Trophoblast cell (in vitro differentiated cells and primary cell): ENCODE measurements around the gene CACNA2D3.

Experiments used
- DNase-seq, 2 donors: peaks; one replicate each; pipeline ENCODE4 v3.0.0-alpha.2; 2016
- H2AFZ ChIP-seq: 2 replicates; pipeline ENCODE4 v1.6.1; 2013; ENCODE audit warnings: low read length, moderate library complexity, mild to moderate bottlenecking; ENCODE audit not compliant: insufficient read depth, poor library complexity
- H2AK5ac ChIP-seq: 2 replicates; pipeline ENCODE4 v1.6.1; 2013; ENCODE audit warnings: mild to moderate bottlenecking, low read length
- H2BK120ac ChIP-seq: 2 replicates; pipeline ENCODE4 v1.6.1; 2013; ENCODE audit warnings: low read length, mild to moderate bottlenecking, moderate library complexity; ENCODE audit not compliant: insufficient read depth, poor library complexity
- H2BK12ac ChIP-seq: 2 replicates; pipeline ENCODE4 v1.6.1; 2013; ENCODE audit warnings: mild to moderate bottlenecking, low read length, moderate library complexity
- H2BK5ac ChIP-seq: 2 replicates; pipeline ENCODE4 v1.6.1; 2013; ENCODE audit warnings: low read length, low read depth, moderate library complexity, mild to moderate bottlenecking; ENCODE audit not compliant: poor library complexity
- H3K14ac ChIP-seq: 2 replicates; pipeline ENCODE4 v1.6.1; 2013; ENCODE audit warnings: mild to moderate bottlenecking, low read length
- H3K18ac ChIP-seq: 2 replicates; pipeline ENCODE4 v1.6.1; 2013; ENCODE audit warnings: mild to moderate bottlenecking, low read length
- H3K23ac ChIP-seq: 2 replicates; pipeline ENCODE4 v1.6.1; 2013; ENCODE audit warnings: low read length
- H3K27ac ChIP-seq: 2 replicates; pipeline ENCODE4 v1.5.1; 2013; ENCODE audit warnings: low read depth, mild to moderate bottlenecking, inconsistent platforms, low read length, moderate library complexity
- H3K27me3 ChIP-seq: 2 replicates; pipeline ENCODE4 v1.6.1; 2013; ENCODE audit warnings: inconsistent platforms, mild to moderate bottlenecking, low read length, moderate library complexity; ENCODE audit not compliant: insufficient read depth
- H3K36me3 ChIP-seq, 2 experiments: 1 replicate in 1 of 2; 2 replicates in 1 of 2; pipeline ENCODE4 v1.6.1; 2013; ENCODE audit warnings: low read length in 2 of 2, mild to moderate bottlenecking in 2 of 2, moderate library complexity in 1 of 2; ENCODE audit not compliant: insufficient read depth in 2 of 2, control insufficient read depth in 1 of 2
- H3K4ac ChIP-seq: 2 replicates; pipeline ENCODE4 v1.6.1; 2013; ENCODE audit warnings: low read depth, mild to moderate bottlenecking, low read length, moderate library complexity
- H3K4me1 ChIP-seq, 2 experiments: 1 replicate in 1 of 2; 2 replicates in 1 of 2; pipeline ENCODE4 v1.6.1; 2013; ENCODE audit warnings: low read length in 2 of 2, mild to moderate bottlenecking in 2 of 2, moderate library complexity in 1 of 2; ENCODE audit not compliant: insufficient read depth in 2 of 2, control insufficient read depth in 1 of 2
- H3K4me2 ChIP-seq: 2 replicates; pipeline ENCODE4 v1.6.1; 2013; ENCODE audit warnings: inconsistent platforms, mild to moderate bottlenecking, low read length, moderate library complexity
- H3K4me3 ChIP-seq: 2 replicates; pipeline ENCODE4 v1.5.1; 2013; ENCODE audit warnings: mild to moderate bottlenecking, low read depth, low read length, inconsistent platforms
- H3K79me1 ChIP-seq: one replicate; pipeline ENCODE4 v1.6.1; 2013; ENCODE audit warnings: low read length
- H3K79me2 ChIP-seq: 2 replicates; pipeline ENCODE4 v1.6.1; 2013; ENCODE audit warnings: low read length, mild to moderate bottlenecking; ENCODE audit not compliant: control insufficient read depth, insufficient read depth, poor library complexity
- H3K9ac ChIP-seq: 2 replicates; pipeline ENCODE4 v1.6.1; 2013; ENCODE audit warnings: mild to moderate bottlenecking, low read length
- H3K9me3 ChIP-seq: 2 replicates; pipeline ENCODE4 v1.6.1; 2013; ENCODE audit warnings: low read depth, mild to moderate bottlenecking, control low read depth, inconsistent platforms, low read length; ENCODE audit not compliant: insufficient read depth
- H4K12ac ChIP-seq: 2 replicates; pipeline ENCODE4 v1.6.1; 2013; ENCODE audit warnings: low read depth, mild to moderate bottlenecking, low read length, moderate library complexity
- H4K8ac ChIP-seq: 2 replicates; pipeline ENCODE4 v1.6.1; 2013; ENCODE audit warnings: low read depth, mild to moderate bottlenecking, low read length, moderate library complexity
- H4K91ac ChIP-seq: one replicate; pipeline ENCODE4 v1.6.1; 2013; ENCODE audit warnings: low read depth, mild to moderate bottlenecking, low read length, moderate library complexity
- WGBS: extraction: QIAGEN DNeasy Blood & Tissue Kit; methylation state at CpG from one replicate; pipeline ENCODE4 v1.1.7; 2013; ENCODE audit warnings: missing lambda C conversion rate; ENCODE audit not compliant: insufficient read length, insufficient coverage; ENCODE audit errors: extremely low coverage; 5-methylcytosine and 5-hydroxymethylcytosine counted together

The CACNA2D3 gene

GRCh38 chr3:55118451-55118850 lies 996.1 kb downstream of the CACNA2D3 start:
- no peak overlapping the region for H2AFZ ChIP-seq
- H3K79me1 ChIP-seq = no peaks in the 10 kb centered on the region
- no peaks in the 10 kb centered on the region for H3K27me3 ChIP-seq
- no peak overlapping the region for H4K91ac ChIP-seq
- H3K4me1 ChIP-seq = no peaks in the 10 kb centered on the region
- no peak overlapping the region for H3K9ac ChIP-seq
- no peaks in the 10 kb centered on the region for H3K79me2 ChIP-seq
- H2AK5ac ChIP-seq = no peak overlapping the region
- no peak overlapping the region for H3K4me2 ChIP-seq
- H3K4me3 ChIP-seq = no peak overlapping the region
- H3K4ac ChIP-seq = no peak overlapping the region
- H3K14ac ChIP-seq = no peak overlapping the region
- no peak overlapping the region for H2BK12ac ChIP-seq
- H4K8ac ChIP-seq = no peak overlapping the region
- H3K9me3 ChIP-seq = peaks cover 2% of the 10 kb centered on the region
- no peak overlapping the region for H2BK120ac ChIP-seq
- no peak overlapping the region for H4K12ac ChIP-seq
- H2BK5ac ChIP-seq = no peak overlapping the region
- no peak overlapping the region for H3K27ac ChIP-seq
- no peak overlapping the region for H3K23ac ChIP-seq
- no peaks in the 10 kb centered on the region for H3K36me3 ChIP-seq
- no peak for DNase-seq
- no peak overlapping the region for H3K18ac ChIP-seq
- no CpG with 5 or more reads among the region's 5 CpGs for whole genome bisulfite sequencing

GRCh38 chr3:55119268-55119667 lies 996.9 kb downstream of the CACNA2D3 start:
- no peak overlapping the region for H3K14ac ChIP-seq
- no CpG with 5 or more reads among the region's 4 CpGs for WGBS

GRCh38 chr3:55122312-55122711 lies 1000.0 kb downstream of the CACNA2D3 start:
- Histone ChIP-seq H2AK5ac (no peak overlapping the region), H3K9me3 (peaks cover 2% of the 10 kb centered on the region), H3K18ac (no peak overlapping the region), H3K79me2 (no peaks in the 10 kb centered on the region), H3K4ac (no peak overlapping the region), H2BK5ac (no peak overlapping the region), H4K12ac (no peak overlapping the region), H2BK12ac (no peak overlapping the region), H2AFZ (no peak overlapping the region), H4K8ac (no peak overlapping the region), H4K91ac (no peak overlapping the region), H3K4me2 (no peak overlapping the region), H3K4me3 (no peak overlapping the region), H2BK120ac (no peak overlapping the region), H3K4me1 (peaks cover 2 to 3% of the 10 kb centered on the region in 2 experiments), H3K23ac (no peak overlapping the region), H3K27me3 (no peaks in the 10 kb centered on the region), H3K14ac (no peak overlapping the region), H3K79me1 (no peaks in the 10 kb centered on the region), H3K27ac (no peak overlapping the region), H3K36me3 (no peaks in the 10 kb centered on the region), H3K9ac (no peak overlapping the region)
- no CpG with 5 or more reads among the region's 2 CpGs for WGBS
- no peak for DNase-seq

More at GRCh38 chr3:55119268-55119667, 996.9 kb downstream of the CACNA2D3 start:
- no peak overlapping the region for H2BK5ac ChIP-seq
- H3K18ac ChIP-seq = no peak overlapping the region
- DNase-seq = no peak
- H3K4me1 ChIP-seq = no peaks in the 10 kb centered on the region
- H3K4ac ChIP-seq = no peak overlapping the region
- no peak overlapping the region for H2BK12ac ChIP-seq
- no peaks in the 10 kb centered on the region for H3K79me1 ChIP-seq
- H3K9ac ChIP-seq = no peak overlapping the region
- H4K12ac ChIP-seq = no peak overlapping the region
- no peak overlapping the region for H2AFZ ChIP-seq
- no peak overlapping the region for H4K91ac ChIP-seq
- no peak overlapping the region for H3K27ac ChIP-seq
- peaks cover 2% of the 10 kb centered on the region for H3K9me3 ChIP-seq
- H3K79me2 ChIP-seq = no peaks in the 10 kb centered on the region
- no peak overlapping the region for H3K4me3 ChIP-seq
- H3K36me3 ChIP-seq = no peaks in the 10 kb centered on the region
- no peaks in the 10 kb centered on the region for H3K27me3 ChIP-seq
- no peak overlapping the region for H3K4me2 ChIP-seq
- no peak overlapping the region for H4K8ac ChIP-seq
- H2AK5ac ChIP-seq = no peak overlapping the region
- H2BK120ac ChIP-seq = no peak overlapping the region
- no peak overlapping the region for H3K23ac ChIP-seq
